CD4-positive, alpha-beta T cell treated with Interleukin-6 for 4 hours (primary cell): Measurements from ENCODE around the gene FGF1.

Experiments
- DNase-seq: peaks from one replicate; pipeline ENCODE4 v3.0.0-alpha.2; 2020; ENCODE audit warnings: mixed read lengths

The FGF1 gene

GRCh38 chr5:142569905-142570304 is 116.0 kb downstream of the FGF1 start:
- no peak for DNase-seq

- DNase-seq = no peak
Measured at GRCh38 chr5:142568996-142569335, 116.9 kb downstream of the FGF1 start.

GRCh38 chr5:142568283-142568995 is 117.5 kb downstream of the FGF1 start:
- no peak for DNase-seq

- DNase-seq = no peak
Measured at GRCh38 chr5:142561486-142562097, 124.3 kb downstream of the FGF1 start.

GRCh38 chr5:142561029-142561428 is 124.9 kb downstream of the FGF1 start:
- DNase-seq = no peak

- DNase-seq = no peak
Measured at GRCh38 chr5:142552107-142552506, 133.8 kb downstream of the FGF1 start.

- DNase-seq = no peak
Measured at GRCh38 chr5:142551338-142552067, 134.4 kb downstream of the FGF1 start.

GRCh38 chr5:142550471-142550870 is 135.4 kb downstream of the FGF1 start:
- DNase-seq = no peak

- DNase-seq = no peak
Measured at GRCh38 chr5:142549834-142550233, 136.1 kb downstream of the FGF1 start.

- DNase-seq = peak; percentile 15
Measured at GRCh38 chr5:142548739-142549275, 137.1 kb downstream of the FGF1 start.

GRCh38 chr5:142547445-142548380 is 138.2 kb downstream of the FGF1 start:
- no peak for DNase-seq

- DNase-seq = no peak
Measured at GRCh38 chr5:142545650-142546322, 140.1 kb downstream of the FGF1 start.

GRCh38 chr5:142544946-142545649 is 140.8 kb downstream of the FGF1 start:
- no peak for DNase-seq

- no peak for DNase-seq
Measured at GRCh38 chr5:142544071-142544753, 141.7 kb downstream of the FGF1 start.

- no peak for DNase-seq
Measured at GRCh38 chr5:142542906-142543305, 143.0 kb downstream of the FGF1 start.
